H4 (cell line): Measurements from ENCODE around the gene SFXN2. TPM values are rescaled to one million over a fixed set of nuclear protein-coding genes. Genes with fewer than 3 reads are reported as not detected.
"Not testable (repeated sequence)": the region's sequence is repeated elsewhere in the genome, so short reads cannot be mapped to it uniquely, and the experiment has no call there.

Experiments
- DNase-seq: peaks from one replicate; pipeline ENCODE4 v3.0.0-alpha.2; 2015; ENCODE audit warnings: low spot score
- total RNA-seq: library from RNA; depleted of rRNA; stranded (reverse); fragments of >200 nt; shearing (Covaris generic); gene quantifications from 2 replicates; pipeline ENCODE4 v1.2.3, GENCODE V29; 2014

Gene SFXN2
- total RNA-seq, 1 experiment from 2014 or later = 2.5 TPM

GRCh38 chr10:102752934-102753664 lies 38.7 kb downstream of the SFXN2 start:
- peak; percentile 74 for DNase-seq

GRCh38 chr10:102753718-102754117 lies 39.3 kb downstream of the SFXN2 start:
- no peak for DNase-seq

DNA sequence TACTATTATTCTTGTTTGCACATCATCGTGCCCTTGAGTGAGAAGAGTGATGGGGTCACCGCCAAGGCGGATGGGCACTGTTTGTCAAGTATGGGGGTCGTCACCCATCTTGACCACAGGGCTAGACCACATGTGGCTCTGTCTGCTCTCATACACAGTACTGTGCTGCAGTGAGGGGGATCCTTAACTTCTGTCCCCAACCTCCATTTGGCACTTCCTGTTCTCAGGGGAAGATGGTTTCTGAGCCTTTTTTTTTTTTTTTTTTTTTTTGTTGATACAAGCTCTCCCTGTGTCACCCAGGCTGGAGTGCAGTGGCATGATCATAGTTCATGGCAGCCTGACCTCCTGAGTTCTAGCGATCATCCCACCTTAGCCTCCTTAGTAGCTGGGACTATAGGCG lies 42.9 kb downstream of the SFXN2 start:
- no peak for DNase-seq

DNA sequence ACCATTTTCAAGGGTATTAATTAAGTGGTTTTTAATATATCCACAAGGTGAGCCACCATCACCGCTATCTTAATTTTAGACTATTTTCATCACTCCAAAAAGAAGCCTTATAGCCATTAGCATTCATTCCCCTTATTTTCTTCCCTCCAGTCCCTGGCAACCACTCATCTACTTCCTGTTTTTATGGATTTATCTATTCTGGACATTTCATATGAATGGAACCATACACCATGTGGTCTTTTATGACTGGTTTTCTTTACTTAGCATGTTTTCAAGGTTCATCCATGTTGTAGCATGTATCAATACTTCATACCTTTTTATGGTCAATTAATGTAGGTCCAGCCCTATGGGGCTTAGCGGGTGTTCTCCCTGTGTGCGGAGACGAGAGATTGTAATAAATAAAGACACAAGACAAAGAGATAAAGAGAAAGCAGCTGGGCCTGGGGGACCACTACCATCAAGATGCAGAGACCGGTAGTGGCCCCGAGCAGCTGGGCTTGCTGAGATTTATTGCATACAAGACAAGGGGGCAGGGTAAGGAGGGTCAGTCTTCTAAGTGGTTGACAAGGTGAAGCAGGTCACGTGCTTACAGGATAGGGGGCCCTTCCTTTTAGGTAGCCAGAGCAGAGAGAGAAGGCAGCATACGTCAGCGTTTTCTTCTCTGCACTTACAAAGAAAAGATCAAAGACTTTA lies 44.0 kb downstream of the SFXN2 start:
- no peak for DNase-seq

DNA sequence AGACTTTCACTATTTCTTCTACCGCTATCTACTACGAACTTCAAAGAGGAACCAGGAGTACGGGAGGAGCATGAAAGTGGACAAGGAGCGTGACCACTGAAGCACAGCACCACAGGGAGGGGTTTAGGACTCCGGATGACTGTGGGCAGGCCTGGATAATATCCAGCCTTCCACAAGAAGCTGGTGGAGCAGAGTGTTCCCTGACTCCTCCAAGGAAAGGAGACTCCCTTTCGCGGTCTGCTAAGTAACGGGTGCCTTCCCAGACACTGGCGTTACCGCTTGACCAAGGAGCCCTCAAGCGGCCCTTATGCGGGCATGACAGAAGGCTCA lies 44.5 kb downstream of the SFXN2 start:
- DNase-seq = not testable (repeated sequence)

DNA sequence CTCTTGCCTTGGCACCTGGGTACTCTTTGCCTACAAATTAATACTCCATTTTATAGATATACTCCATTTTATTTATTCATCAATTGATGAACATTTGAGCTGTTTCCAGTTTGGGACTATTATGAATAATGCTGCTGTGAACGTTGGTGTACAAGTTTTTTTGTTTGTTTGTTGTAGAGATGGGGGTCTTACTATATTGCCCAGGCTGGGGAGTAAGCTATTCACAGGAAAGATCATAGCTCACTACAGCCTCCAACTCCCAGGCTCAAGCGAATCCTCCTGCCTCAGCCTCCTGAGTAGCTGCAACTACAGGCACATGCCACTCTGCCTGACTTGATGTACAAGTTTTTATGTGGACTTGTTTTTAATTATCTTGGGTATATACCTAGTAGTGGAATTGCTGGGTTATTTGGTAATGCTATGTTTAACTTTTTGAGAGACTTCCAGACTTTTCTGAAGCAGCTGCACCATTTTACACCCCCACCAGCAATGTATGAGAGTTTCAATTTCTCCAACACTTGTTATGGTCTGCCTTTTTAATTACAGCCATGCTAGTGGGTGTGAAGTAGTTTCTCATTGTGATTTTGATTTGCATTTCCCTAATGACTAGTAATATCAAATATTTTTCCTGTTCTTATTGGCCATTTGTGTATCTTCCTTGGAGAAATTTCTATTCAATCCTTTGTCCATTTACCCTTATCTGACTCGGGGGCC lies 45.2 kb downstream of the SFXN2 start:
- no peak for DNase-seq

DNA sequence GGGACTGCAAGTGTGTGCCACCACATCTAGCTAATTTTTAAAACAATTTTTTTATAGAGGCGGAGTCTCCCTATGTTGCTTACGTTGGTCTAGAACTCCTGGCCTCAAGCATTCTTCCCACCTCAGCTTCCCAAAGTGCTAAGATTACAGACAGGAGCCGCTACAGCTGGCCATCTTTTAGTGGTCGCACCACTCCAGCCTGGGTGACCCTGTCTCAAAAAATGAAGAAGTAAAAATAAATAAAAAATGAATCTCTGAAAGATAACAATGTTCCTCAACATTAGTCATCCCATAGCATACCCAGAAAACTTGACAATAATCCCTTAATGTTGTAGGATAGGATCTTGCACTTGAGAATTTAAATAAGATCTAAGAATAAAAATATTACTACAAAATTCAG lies 47.5 kb downstream of the SFXN2 start:
- DNase-seq = no peak

DNA sequence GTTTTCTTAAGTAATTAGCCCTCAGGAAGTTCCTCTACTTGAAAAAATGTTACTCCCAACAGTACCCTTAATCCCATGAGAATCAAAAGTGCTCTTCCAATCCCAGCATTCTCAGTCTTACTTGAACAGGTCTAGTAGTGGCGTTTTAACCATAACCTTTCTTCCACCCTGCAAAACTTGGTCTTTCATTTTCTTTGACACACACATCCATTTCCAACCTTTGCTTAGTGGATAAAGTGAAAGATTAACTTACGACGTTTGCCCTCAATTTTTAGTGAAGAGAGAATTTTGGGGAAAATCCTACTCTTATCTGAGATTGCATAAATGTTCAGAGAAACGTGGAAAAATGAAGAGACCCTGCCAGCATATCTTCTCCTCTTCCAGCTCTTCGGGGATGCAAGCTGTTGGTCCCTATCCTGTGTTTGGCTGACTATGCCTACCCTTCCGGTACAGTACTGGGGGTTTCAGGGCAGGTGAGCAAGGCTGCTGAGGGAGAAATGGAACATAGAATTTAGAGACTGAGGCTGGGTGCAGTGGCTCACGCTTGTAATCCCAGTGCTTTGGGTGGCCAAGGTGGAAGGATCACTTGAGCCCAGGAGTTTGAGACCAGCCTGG lies 48.1 kb downstream of the SFXN2 start:
- DNase-seq = no peak

GRCh38 chr10:102763037-102763607 lies 48.7 kb downstream of the SFXN2 start:
- DNase-seq = no peak

- DNase-seq = no peak
Measured at GRCh38 chr10:102764470-102765161, 50.2 kb downstream of the SFXN2 start.

DNA sequence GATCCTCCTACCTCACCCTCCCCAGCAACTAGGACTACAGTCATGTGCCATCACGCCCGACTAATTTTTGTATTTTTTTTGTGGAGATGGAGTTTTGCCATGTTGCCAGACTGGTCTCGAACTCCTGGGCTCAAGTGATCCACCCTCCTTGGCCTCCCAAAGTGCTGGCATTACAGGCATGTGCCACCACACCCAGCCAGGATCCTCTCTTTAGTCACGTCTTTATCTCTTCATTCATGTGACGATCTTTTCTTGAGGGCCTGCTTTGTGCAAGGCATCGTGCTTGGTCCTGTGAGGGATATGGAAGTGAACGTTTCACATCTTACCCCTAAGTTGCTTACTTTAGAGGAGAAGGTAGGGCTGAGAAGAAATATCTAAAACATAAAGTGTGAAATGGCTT lies 50.9 kb downstream of the SFXN2 start:
- DNase-seq = no peak

GRCh38 chr10:102767428-102768160 lies 53.2 kb downstream of the SFXN2 start:
- no peak for DNase-seq

- no peak for DNase-seq
Measured at GRCh38 chr10:102769375-102770107, 55.1 kb downstream of the SFXN2 start.

- DNase-seq = no peak
Measured at GRCh38 chr10:102770108-102770482, 55.7 kb downstream of the SFXN2 start.

DNA sequence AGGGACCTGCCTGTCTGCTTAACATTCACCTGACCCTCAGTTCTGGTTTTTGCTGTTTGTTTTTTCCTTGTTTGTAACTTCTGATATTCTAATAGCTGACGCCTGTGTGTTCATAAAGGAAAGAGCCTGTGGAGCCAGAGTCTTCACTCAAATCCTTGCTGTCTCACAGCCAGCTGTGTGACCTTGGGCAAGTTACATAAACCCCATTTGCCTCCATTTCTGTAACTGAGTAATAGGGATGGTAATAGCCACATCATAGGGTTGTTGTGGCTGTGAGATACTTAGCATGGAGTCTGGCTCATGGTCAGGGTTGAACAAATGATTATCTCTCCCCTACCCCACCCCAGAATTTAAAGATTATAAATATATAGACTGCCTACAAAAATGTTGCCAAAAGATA lies 56.4 kb downstream of the SFXN2 start:
- DNase-seq = no peak

DNA sequence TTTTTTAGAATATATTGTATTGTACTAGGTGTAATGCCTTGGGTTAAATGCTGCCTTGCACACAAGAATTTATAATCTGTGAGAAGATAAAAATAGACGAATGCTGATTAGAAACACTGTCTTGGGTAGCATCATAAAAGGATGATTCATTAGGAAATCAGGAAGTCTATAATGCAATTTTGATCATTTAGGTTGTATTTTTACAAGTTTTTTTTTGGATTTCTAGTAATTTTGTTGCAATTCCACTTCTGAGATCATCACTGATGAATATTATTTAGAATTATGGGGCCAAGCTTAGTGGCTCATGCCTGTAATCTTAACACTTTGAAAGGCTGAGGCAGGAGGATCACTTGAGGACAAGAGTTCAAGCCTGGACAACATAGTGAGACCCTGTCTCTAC lies 58.9 kb downstream of the SFXN2 start:
- DNase-seq = no peak

DNA sequence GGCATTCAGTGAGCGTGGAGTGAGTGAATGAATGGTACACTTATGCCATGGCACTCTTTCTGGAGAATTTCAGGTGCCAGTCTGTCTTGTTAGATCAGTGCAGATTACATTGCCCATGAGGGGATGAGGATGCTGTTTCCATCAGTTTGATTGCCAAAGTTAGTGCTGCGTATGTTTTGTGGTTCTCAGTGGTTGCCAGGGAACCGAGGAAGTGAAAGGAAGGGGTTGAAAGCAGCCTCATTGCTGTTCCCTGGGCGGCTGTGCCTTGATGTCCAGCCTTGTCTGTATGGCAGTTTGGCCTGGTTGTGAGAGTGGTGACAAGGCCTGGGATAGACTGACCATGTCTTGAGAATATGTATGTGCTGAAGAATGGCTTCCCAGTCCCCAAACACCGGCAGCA lies 59.5 kb downstream of the SFXN2 start:
- no peak for DNase-seq

- no peak for DNase-seq
Measured at GRCh38 chr10:102775201-102775934, 60.9 kb downstream of the SFXN2 start.

- no peak for DNase-seq
Measured at GRCh38 chr10:102775935-102776669, 61.7 kb downstream of the SFXN2 start.
